Astrocyte of the cerebellum (primary cell): ENCODE results near the gene AIG1.

Source experiments
- DNase-seq: peaks from one replicate; pipeline ENCODE4 v3.0.0-alpha.2; 2011; ENCODE audit warnings: low read depth
- H3K4me3 ChIP-seq: 2 replicates; pipeline ENCODE4 v1.5.1; 2011; ENCODE audit warnings: mild to moderate bottlenecking, low read depth, low read length, moderate library complexity
- in situ Hi-C: cut with HindIII; loops from 2 replicates; pipeline ENCODE4 v1.10.0; 2017; ENCODE audit warnings: low sequenced_read_pairs
- TF ChIP-seq, protein P1 (sequence below): IDR thresholded peaks from 2 replicates; pipeline ENCODE4 v1.5.1; 2012; ENCODE audit warnings: low read length, low read depth, moderate library complexity, mild to moderate bottlenecking; ENCODE audit errors: missing control alignments

AIG1 gene

DNA sequence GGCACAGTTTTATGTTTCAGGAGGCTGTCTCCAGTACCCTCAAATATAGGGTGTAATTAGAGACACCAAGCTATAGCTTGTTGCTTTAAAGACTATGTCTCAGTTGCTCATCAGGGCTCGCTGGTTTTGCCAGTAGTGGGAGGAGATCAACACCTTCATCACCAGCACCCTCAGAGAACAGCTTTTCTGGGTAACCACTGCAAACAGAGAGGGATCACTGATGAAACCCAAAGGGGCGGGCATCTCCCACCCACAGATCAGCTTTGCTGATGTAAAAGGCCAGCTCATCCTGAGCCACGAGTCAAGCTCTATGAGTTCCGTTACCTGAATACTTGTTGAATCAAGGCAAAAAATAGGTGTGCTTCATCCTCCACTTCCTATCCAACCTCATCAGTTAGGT, 187.7 kb downstream of the AIG1 start:
- in situ Hi-C loops, result no loop called here
- TF ChIP-seq, protein P1, sequence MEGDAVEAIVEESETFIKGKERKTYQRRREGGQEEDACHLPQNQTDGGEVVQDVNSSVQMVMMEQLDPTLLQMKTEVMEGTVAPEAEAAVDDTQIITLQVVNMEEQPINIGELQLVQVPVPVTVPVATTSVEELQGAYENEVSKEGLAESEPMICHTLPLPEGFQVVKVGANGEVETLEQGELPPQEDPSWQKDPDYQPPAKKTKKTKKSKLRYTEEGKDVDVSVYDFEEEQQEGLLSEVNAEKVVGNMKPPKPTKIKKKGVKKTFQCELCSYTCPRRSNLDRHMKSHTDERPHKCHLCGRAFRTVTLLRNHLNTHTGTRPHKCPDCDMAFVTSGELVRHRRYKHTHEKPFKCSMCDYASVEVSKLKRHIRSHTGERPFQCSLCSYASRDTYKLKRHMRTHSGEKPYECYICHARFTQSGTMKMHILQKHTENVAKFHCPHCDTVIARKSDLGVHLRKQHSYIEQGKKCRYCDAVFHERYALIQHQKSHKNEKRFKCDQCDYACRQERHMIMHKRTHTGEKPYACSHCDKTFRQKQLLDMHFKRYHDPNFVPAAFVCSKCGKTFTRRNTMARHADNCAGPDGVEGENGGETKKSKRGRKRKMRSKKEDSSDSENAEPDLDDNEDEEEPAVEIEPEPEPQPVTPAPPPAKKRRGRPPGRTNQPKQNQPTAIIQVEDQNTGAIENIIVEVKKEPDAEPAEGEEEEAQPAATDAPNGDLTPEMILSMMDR, result no peak
- H3K4me3 ChIP-seq, result no peak overlapping the region
- no peak for DNase-seq

DNA sequence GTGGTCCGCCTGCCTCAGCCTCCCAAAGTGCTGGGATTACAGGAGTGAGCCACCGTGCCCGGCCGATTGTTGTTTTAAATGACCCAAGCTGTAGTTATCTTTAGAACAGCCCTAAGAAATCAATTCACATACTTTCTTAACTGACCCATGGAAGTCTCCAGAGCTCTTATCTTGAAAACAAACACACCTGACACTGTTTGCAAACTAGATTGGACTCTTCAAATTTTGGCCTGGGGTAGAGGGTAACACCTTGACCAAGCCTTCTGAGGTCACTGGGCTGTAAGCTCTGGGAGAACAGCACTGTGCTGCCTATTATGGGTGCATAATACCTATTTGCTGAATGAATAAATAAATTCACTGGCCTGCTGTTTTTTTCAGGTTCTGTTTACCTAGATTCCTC, 190.6 kb downstream of the AIG1 start:
- TF ChIP-seq, protein P1, result no peak
- in situ Hi-C loops, result no loop called here
- DNase-seq, result no peak
- H3K4me3 ChIP-seq, result no peak overlapping the region

DNA sequence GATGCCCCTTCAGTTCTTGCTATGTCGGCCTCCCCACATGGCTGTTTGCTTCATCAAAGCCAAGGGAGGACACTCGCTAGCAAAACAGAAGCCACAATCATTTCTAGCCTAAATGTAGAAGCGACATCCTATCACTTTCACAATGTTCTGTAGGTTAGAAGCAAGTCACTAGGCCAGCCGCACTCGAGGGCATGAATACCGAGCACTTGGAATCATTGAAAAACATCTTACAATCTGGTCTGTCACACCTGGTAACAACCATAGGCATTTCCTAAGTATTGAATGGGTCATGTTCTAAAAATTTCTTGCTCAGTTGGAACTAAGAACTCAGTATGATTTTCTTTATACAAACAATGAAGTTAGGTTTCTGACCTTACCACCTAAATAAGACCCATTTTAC, 192.3 kb downstream of the AIG1 start:
- in situ Hi-C loops, result no loop called here
- no peak overlapping the region for H3K4me3 ChIP-seq
- DNase-seq, result no peak
- TF ChIP-seq, protein P1, result no peak

DNA sequence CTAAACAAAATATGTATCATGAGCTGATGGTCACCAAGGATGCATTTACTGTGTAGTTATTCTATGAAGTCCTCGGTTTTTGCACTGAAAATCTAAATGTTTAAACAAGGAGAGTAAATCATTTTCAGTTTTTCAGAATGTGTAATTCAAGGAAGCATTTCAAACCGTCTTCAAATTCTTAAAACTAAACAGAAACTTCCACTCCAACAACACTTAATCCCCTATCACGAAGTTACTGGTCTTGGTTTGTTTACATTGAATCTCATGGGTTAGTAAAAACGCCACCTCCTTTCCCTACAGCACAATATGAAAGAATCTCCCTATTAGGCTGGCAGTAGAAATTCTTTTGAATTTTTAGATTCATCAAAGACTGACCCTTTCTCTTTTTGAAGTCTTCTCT, 192.9 kb downstream of the AIG1 start:
- TF ChIP-seq, protein P1, result no peak
- no peak for DNase-seq
- H3K4me3 ChIP-seq, result no peak overlapping the region
- in situ Hi-C loops, result no loop called here

DNA sequence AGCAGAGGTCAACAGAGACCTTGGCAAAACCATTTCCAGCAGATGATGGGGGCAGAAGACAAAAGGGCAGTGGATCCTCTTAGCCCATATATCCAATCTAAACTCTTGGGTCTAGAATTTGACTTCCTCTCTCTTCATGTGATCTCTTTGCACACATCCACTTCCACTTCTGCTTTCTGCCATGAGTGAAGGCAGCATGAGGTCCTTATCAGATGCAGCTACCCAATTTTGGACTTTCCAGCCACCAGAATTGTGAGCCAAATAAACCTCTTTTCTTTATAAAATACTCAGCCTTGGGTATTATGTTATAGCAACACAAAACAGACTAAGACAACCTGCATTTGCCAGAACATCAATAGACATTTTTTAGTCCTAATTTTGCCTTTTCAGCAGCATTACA, 198.3 kb downstream of the AIG1 start:
- in situ Hi-C loops, result no loop called here
- DNase-seq, result no peak
- TF ChIP-seq, protein P1, result no peak
- no peak overlapping the region for H3K4me3 ChIP-seq

DNA sequence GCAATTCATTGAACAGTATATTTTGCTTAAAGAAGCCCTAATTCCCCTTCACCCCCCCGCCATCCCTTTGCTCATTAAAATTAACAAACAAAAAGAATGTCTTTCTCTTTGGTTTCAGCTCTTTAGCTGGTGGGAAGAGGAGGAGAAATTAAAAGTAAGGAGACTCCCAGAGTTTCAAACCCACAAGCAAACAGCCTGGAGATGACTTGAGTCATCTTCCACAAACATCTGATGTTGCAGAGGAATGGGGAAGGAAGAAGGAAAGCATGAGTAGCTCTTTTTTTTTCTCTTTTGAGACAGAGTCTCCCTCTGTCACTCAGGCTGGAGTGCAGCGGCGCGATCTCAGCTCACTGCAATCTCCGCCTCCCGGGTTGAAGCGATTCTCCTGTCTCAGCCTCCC, 200.2 kb downstream of the AIG1 start:
- TF ChIP-seq, protein P1, result no peak
- in situ Hi-C loops, result no loop called here
- no peak for DNase-seq
- no peak overlapping the region for H3K4me3 ChIP-seq

DNA sequence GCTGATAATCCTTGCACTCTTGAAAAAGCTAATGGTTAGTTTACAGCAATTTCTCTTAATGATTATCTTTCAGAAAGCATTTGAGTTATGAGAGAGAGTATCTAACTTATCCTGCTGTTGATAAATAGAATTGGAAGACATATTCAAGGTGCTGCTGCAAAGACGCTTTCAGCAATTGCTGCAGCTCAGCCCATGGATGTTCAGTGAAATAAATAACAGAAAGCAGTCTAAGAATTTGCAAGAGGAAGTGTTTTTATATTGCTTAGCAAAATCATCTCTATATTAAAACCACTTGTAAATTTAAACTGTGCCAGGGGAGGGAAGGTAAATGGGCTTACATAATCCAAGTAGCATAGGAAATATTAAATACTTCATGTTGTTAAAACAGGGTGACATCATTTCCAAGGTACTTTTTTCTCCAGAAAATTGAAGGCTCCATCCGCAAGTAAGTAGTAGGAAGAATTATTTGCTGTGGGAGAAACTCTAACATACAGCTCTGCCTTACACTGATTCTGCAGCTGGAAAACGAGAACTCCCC, 201.3 kb downstream of the AIG1 start:
- no peak overlapping the region for H3K4me3 ChIP-seq
- TF ChIP-seq, protein P1, result no peak
- in situ Hi-C loops, result no loop called here
- no peak for DNase-seq
